Activated naive CD4-positive, alpha-beta T cell treated with anti-CD3 and anti-CD28 coated beads, Interleukin-2, amount 50 U/mL, for 24 hours (primary cell): ENCODE measurements around the gene NLGN1.
"Not testable (repeated sequence)": the region's sequence is repeated elsewhere in the genome, so short reads cannot be mapped to it uniquely, and the experiment has no call there.

ENCODE experiments used
- H3K27ac Mint-ChIP-seq: one replicate; pipeline ENCODE4 v1.8.0; 2021; ENCODE audit warnings: mild to moderate bottlenecking, mixed read lengths
- H3K27me3 Mint-ChIP-seq: one replicate; pipeline ENCODE4 v1.8.0; 2021; ENCODE audit warnings: mixed read lengths
- H3K36me3 Mint-ChIP-seq: one replicate; pipeline ENCODE4 v1.8.0; 2021; ENCODE audit warnings: mixed read lengths
- H3K4me1 Mint-ChIP-seq: one replicate; pipeline ENCODE4 v1.8.0; 2021; ENCODE audit warnings: mixed read lengths
- H3K4me3 Mint-ChIP-seq: one replicate; pipeline ENCODE4 v1.8.0; 2021; ENCODE audit warnings: mild to moderate bottlenecking, mixed read lengths
- H3K9me3 Mint-ChIP-seq: one replicate; pipeline ENCODE4 v1.8.0; 2021; ENCODE audit warnings: mixed read lengths

The NLGN1 gene

GRCh38 chr3:173501931-173502489, 104.5 kb downstream of the NLGN1 start:
- H3K36me3 Mint-ChIP-seq = no peaks in the 10 kb centered on the region
- no peaks in the 10 kb centered on the region for H3K27me3 Mint-ChIP-seq
- no peaks in the 10 kb centered on the region for H3K4me1 Mint-ChIP-seq
- H3K9me3 Mint-ChIP-seq = no peaks in the 10 kb centered on the region
- H3K27ac Mint-ChIP-seq = no peak overlapping the region
- no peak overlapping the region for H3K4me3 Mint-ChIP-seq

GRCh38 chr3:173502983-173503568, 105.5 kb downstream of the NLGN1 start:
- Mint-ChIP-seq H3K27ac (no peak overlapping the region), H3K36me3 (no peaks in the 10 kb centered on the region), H3K4me3 (no peak overlapping the region), H3K27me3 (no peaks in the 10 kb centered on the region), H3K4me1 (no peaks in the 10 kb centered on the region), H3K9me3 (no peaks in the 10 kb centered on the region)

- H3K4me3 Mint-ChIP-seq = no peak overlapping the region
- no peak overlapping the region for H3K27ac Mint-ChIP-seq
- H3K4me1 Mint-ChIP-seq = no peaks in the 10 kb centered on the region
- H3K36me3 Mint-ChIP-seq = no peaks in the 10 kb centered on the region
- no peaks in the 10 kb centered on the region for H3K9me3 Mint-ChIP-seq
- no peaks in the 10 kb centered on the region for H3K27me3 Mint-ChIP-seq
Measured at GRCh38 chr3:173510565-173510964, 113.0 kb downstream of the NLGN1 start.

DNA sequence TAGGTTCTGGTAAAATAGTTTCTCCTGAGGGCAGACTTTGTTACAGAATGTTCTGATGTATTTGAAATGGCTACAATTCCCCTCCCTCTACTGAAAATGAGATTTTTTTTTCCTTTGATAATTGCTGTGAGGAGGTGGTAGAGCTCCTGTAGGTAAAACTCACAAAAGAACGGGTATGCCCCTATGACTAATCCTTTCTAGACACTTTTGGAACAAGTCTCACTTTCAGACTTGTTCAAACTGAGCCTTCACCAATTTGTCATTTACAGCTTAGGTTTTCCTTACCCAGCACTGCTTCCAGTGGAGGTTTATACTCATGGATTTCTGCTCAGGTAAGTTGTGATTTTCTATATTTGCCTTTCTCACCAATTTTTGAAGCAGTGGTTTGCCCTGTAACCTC, 115.6 kb downstream of the NLGN1 start:
- Mint-ChIP-seq H3K27me3 (no peaks in the 10 kb centered on the region), H3K9me3 (no peaks in the 10 kb centered on the region), H3K4me3 (no peak overlapping the region), H3K27ac (no peak overlapping the region), H3K36me3 (no peaks in the 10 kb centered on the region), H3K4me1 (no peaks in the 10 kb centered on the region)

- no peaks in the 10 kb centered on the region for H3K4me1 Mint-ChIP-seq
- no peak overlapping the region for H3K4me3 Mint-ChIP-seq
- H3K36me3 Mint-ChIP-seq = no peaks in the 10 kb centered on the region
- H3K9me3 Mint-ChIP-seq = peaks cover 28% of the 10 kb centered on the region
- H3K27me3 Mint-ChIP-seq = no peaks in the 10 kb centered on the region
- no peak overlapping the region for H3K27ac Mint-ChIP-seq
Measured at GRCh38 chr3:173529062-173529711, 131.6 kb downstream of the NLGN1 start.

- no peaks in the 10 kb centered on the region for H3K36me3 Mint-ChIP-seq
- no peaks in the 10 kb centered on the region for H3K4me1 Mint-ChIP-seq
- no peak overlapping the region for H3K27ac Mint-ChIP-seq
- H3K27me3 Mint-ChIP-seq = no peaks in the 10 kb centered on the region
- H3K9me3 Mint-ChIP-seq = peaks cover 16% of the 10 kb centered on the region
- H3K4me3 Mint-ChIP-seq = no peak overlapping the region
Measured at GRCh38 chr3:173531602-173532001, 134.1 kb downstream of the NLGN1 start.

DNA sequence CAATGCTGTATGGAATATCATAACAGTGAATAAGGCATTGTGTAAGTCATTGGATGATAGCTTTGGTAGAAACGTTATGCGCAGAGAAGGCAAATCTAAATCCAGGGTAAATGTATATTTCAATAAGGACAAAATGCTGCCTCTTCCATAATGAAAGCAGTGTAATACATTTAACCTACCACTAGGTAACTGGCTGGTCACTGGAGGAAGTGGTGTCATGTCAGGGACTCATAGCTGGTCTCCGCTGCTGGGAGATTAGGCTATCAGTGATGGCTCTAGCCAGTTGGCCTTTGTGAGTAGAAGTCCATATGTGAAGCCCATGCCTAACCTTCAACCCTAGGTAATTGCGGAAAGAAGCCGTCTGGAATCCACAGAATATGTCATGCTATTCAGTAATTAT, 140.9 kb downstream of the NLGN1 start:
- H3K36me3 Mint-ChIP-seq = no peaks in the 10 kb centered on the region
- H3K9me3 Mint-ChIP-seq = no peaks in the 10 kb centered on the region
- no peaks in the 10 kb centered on the region for H3K4me1 Mint-ChIP-seq
- H3K27ac Mint-ChIP-seq = no peak overlapping the region
- H3K27me3 Mint-ChIP-seq = no peaks in the 10 kb centered on the region
- H3K4me3 Mint-ChIP-seq = no peak overlapping the region

DNA sequence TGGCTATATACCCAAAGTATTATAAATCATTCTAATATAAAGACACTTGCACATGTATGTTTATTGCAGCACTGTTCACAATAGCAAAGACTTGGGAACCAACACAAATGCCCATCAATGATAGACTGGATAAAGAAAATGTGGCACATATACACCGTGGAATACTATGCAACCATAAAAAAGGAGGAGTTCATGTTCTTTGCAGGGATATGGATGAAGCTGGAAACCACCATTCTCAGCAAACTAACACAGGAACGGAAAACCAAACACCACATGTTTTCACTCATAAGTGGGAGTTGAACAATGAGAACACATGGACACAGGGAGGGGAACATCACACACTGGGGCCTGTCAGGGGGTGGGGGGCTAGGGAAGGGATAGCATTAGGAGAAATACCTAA, 148.0 kb downstream of the NLGN1 start:
- H3K27ac Mint-ChIP-seq, H3K27me3 Mint-ChIP-seq, H3K4me1 Mint-ChIP-seq, H3K36me3 Mint-ChIP-seq, H3K9me3 Mint-ChIP-seq, H3K4me3 Mint-ChIP-seq: not testable (repeated sequence)

DNA sequence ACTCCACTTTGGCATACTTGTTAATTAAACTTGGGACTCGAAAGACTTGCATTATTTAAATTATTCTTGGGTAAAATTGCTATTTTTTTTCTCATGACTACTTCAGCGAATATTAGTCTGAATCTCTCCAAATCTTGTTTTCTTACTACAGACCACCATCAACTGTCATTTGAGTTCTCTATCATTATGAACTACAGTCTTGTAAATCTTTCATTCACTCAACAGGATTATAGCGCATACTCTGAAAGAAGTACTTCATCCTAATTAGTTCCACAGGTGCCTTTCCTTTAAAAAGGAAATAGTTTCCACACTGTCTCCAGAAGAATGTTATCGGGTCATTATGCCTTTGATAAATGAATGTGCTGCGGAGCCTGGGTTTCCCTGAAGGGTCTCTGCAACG, 149.5 kb downstream of the NLGN1 start:
- Mint-ChIP-seq H3K4me1 (no peaks in the 10 kb centered on the region), H3K36me3 (no peaks in the 10 kb centered on the region)

GRCh38 chr3:173548261-173548660, 150.7 kb downstream of the NLGN1 start:
- Mint-ChIP-seq H3K4me1 (no peaks in the 10 kb centered on the region), H3K27ac (no peak overlapping the region), H3K4me3 (no peak overlapping the region), H3K36me3 (no peaks in the 10 kb centered on the region), H3K9me3 (no peaks in the 10 kb centered on the region), H3K27me3 (no peaks in the 10 kb centered on the region)

More for the DNA sequence above, 149.5 kb downstream of the NLGN1 start:
- Mint-ChIP-seq H3K27ac (no peak overlapping the region), H3K9me3 (no peaks in the 10 kb centered on the region), H3K4me3 (no peak overlapping the region), H3K27me3 (no peaks in the 10 kb centered on the region)

DNA sequence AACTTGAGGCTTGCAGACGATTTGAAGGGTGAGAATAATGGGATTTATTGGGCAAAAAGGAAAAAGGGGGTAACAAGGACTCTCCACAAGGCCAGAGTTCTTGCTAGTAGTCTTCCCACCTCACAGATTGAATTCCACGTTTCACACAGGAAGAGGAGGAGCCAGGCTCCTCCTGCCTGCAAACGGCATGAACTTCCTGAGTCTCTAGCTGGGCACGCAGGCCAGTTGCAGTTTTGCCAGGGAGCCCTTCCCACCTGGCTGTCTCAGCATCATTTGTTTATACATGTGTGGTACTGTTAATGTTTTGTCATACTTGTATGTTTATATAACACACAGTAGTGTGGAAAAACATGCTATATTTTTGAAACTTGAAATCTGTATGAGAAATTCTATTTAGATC, 155.0 kb downstream of the NLGN1 start:
- H3K27me3 Mint-ChIP-seq = no peaks in the 10 kb centered on the region
- H3K4me1 Mint-ChIP-seq = no peaks in the 10 kb centered on the region
- no peak overlapping the region for H3K27ac Mint-ChIP-seq
- no peaks in the 10 kb centered on the region for H3K9me3 Mint-ChIP-seq
- H3K4me3 Mint-ChIP-seq = no peak overlapping the region
- no peaks in the 10 kb centered on the region for H3K36me3 Mint-ChIP-seq

- no peak overlapping the region for H3K27ac Mint-ChIP-seq
- H3K4me3 Mint-ChIP-seq = no peak overlapping the region
- no peaks in the 10 kb centered on the region for H3K36me3 Mint-ChIP-seq
- no peaks in the 10 kb centered on the region for H3K4me1 Mint-ChIP-seq
- H3K27me3 Mint-ChIP-seq = no peaks in the 10 kb centered on the region
- H3K9me3 Mint-ChIP-seq = no peaks in the 10 kb centered on the region
Measured at GRCh38 chr3:173553635-173554280, 156.2 kb downstream of the NLGN1 start.

GRCh38 chr3:173556546-173556945, 159.0 kb downstream of the NLGN1 start:
- no peaks in the 10 kb centered on the region for H3K9me3 Mint-ChIP-seq
- no peak overlapping the region for H3K4me3 Mint-ChIP-seq
- no peaks in the 10 kb centered on the region for H3K4me1 Mint-ChIP-seq
- H3K27ac Mint-ChIP-seq = no peak overlapping the region
- H3K36me3 Mint-ChIP-seq = no peaks in the 10 kb centered on the region
- no peaks in the 10 kb centered on the region for H3K27me3 Mint-ChIP-seq

- no peaks in the 10 kb centered on the region for H3K4me1 Mint-ChIP-seq
- peaks cover 6% of the 10 kb centered on the region for H3K9me3 Mint-ChIP-seq
- H3K4me3 Mint-ChIP-seq = no peak overlapping the region
- no peaks in the 10 kb centered on the region for H3K27me3 Mint-ChIP-seq
- H3K36me3 Mint-ChIP-seq = no peaks in the 10 kb centered on the region
- no peak overlapping the region for H3K27ac Mint-ChIP-seq
Measured at GRCh38 chr3:173567997-173568396, 170.5 kb downstream of the NLGN1 start.

DNA sequence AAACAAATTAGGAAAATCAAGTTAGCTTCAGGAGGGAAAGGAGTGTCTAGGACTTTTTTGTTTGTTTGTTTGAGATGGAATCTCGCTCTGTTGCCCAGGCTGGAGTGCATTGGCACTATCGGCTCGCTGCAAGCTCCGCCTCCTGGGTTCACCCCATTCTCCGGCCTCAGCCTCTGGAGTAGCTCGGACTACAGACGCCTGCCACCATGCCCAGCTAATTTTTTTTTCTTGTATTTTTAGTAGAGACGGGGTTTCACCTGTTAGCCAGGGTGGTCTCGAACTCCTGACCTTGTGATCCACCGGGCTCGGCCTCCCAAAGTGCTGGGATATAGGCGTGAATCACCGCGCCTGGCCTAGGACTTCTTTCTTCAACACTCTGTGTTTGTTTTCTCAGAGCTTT, 171.1 kb downstream of the NLGN1 start:
- H3K27ac Mint-ChIP-seq = no peak overlapping the region
- no peaks in the 10 kb centered on the region for H3K4me1 Mint-ChIP-seq
- peaks cover 5% of the 10 kb centered on the region for H3K9me3 Mint-ChIP-seq
- H3K4me3 Mint-ChIP-seq = no peak overlapping the region
- no peaks in the 10 kb centered on the region for H3K27me3 Mint-ChIP-seq
- H3K36me3 Mint-ChIP-seq = no peaks in the 10 kb centered on the region

GRCh38 chr3:173583496-173583895, 186.0 kb downstream of the NLGN1 start:
- peaks cover 8% of the 10 kb centered on the region for H3K4me1 Mint-ChIP-seq
- H3K36me3 Mint-ChIP-seq = peaks cover 1% of the 10 kb centered on the region
- H3K9me3 Mint-ChIP-seq = no peaks in the 10 kb centered on the region
- H3K4me3 Mint-ChIP-seq = no peak overlapping the region
- H3K27me3 Mint-ChIP-seq = peaks cover 14% of the 10 kb centered on the region
- no peak overlapping the region for H3K27ac Mint-ChIP-seq
